GM18499 (cell line): ENCODE data around the gene SPP1.
"Not testable (repeated sequence)": the region's sequence is repeated elsewhere in the genome, so short reads cannot be mapped to it uniquely, and the experiment has no call there.

Experiments used
- ATAC-seq: cut with Tn5 transposase; IDR thresholded peaks from one replicate; pipeline ENCODE4 v1.9.1; 2021; ENCODE audit warnings: moderate number of reproducible peaks; ENCODE audit not compliant: insufficient read depth, unreplicated experiment

Gene SPP1

DNA sequence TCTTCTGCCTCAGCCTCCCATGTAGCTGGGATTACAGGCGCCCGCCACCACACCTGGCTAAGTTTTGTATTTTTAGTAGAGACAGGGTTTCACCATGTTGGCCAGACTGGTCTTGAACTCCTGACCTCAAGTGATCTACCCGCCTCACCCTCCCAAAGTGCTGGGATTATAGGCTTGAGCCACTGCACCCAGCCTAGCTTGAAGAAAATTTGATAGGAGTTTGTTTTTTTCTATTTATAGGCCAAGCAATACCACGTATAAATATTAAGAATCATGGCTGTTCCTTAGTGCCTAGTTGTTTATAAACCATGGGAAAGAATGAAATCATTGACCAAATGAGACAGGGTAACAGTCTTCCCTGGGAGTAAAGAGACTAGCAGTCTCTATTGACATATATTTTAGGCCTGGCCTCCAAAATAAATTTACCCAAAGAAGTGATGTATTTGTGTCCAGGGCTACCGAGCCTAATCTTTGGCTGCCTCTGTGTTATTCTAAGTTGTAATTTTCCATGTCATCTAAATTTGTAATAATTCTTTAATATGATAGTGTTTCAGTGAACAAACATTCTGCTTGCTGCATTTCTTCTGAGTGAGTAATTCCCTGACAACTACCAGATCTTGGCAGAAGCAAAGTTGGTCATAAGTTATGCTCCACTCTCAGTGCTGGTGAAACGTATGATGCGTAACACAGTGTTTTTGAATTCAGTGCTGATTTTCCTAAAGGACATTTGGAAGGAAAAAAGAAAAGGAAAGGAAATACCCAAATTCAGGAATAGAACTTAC lies 42.2 kb downstream of the SPP1 start:
- ATAC-seq = no peak

DNA sequence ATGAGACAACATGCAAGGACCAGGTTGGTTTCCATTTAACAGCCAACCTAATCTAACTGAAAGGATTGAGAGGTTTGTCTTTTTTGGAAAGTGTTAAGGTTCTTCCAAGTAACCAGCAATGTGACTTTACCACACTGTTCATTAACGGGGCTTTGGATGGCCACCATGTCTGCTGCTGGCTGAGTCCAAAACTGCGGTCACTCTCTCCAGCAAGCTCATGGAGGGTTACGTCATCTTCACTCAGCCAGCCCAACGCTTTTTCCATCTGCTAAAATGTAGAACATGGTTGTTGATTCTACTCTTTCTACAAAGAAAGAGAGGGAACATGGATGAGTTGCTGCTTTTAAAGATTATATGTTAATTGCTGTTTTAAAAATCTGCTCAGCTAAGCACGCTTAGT lies 43.0 kb downstream of the SPP1 start:
- no peak for ATAC-seq

DNA sequence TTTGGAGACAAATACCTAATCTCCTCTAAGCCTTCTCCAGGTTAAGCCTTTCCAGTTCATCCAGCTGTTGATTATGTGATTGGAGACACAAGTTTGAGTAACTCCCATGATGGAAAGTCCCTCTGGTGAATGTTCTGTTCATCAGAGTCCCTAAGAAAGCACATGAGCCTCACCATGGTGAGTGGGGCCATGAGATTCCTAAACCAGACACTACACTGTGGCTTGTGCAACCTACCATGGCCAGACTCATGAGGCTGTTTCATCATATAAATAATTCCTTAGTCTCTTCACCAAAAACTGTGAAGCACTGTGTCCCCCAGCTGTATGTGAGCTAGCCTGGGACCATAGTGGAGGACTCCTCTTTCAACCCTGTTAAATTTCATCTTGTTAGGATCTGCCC lies 46.3 kb downstream of the SPP1 start:
- ATAC-seq = no peak

DNA sequence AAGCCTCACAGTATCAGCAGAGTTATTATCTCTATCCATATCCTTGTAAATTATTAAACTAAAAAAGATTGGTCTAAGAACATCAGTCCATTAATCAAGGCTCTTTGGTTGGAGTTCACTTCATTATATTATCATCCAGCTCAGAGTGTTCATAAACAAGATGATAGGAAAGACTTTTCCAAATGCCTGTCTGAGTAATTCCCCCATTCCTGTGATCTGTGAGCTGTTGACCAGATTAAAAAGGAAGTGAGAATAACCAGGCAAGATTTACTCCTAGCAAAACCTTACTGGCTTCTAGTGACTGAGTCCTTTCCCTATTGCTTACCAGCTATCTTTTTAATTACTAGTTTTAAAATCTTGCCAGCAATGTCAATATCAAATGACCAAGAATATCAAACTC lies 46.8 kb downstream of the SPP1 start:
- ATAC-seq = no peak

DNA sequence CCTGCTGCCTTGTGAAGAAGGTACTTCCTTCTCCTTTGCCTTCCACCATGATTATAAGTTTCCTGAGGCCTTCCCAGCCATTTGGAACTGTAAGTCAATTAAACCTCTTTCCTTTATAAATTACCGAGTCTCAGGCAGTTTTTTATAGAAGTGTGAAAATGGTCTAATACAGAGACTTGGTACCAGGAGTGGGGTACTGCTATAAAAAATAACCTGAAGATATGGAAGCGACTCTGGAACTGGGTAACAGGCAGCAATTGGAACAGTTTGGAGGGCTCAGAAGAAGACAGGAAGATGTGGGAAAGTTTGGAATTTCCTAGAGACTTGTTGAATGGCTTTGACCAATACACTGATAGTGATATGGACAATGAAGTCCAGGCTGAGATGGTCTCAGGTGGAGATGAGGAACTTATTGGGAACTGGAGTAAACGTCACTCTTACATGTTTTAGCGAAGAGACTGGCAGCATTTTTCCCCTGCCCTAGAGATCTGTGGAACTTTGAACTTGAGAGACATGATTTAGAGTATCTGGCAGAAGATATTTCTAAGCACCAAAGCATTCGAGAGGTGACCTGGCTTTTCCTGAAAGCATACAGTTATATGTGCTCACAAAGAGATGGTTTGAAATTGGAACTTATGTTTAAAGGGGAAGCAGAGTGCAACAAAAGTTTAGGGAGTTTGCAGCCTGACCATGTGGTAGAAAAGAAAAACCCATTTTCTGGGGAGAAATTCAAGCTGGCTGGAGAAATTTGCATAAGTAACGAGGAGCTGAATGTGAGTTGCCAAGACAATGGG lies 50.6 kb downstream of the SPP1 start:
- not testable (repeated sequence) for ATAC-seq

DNA sequence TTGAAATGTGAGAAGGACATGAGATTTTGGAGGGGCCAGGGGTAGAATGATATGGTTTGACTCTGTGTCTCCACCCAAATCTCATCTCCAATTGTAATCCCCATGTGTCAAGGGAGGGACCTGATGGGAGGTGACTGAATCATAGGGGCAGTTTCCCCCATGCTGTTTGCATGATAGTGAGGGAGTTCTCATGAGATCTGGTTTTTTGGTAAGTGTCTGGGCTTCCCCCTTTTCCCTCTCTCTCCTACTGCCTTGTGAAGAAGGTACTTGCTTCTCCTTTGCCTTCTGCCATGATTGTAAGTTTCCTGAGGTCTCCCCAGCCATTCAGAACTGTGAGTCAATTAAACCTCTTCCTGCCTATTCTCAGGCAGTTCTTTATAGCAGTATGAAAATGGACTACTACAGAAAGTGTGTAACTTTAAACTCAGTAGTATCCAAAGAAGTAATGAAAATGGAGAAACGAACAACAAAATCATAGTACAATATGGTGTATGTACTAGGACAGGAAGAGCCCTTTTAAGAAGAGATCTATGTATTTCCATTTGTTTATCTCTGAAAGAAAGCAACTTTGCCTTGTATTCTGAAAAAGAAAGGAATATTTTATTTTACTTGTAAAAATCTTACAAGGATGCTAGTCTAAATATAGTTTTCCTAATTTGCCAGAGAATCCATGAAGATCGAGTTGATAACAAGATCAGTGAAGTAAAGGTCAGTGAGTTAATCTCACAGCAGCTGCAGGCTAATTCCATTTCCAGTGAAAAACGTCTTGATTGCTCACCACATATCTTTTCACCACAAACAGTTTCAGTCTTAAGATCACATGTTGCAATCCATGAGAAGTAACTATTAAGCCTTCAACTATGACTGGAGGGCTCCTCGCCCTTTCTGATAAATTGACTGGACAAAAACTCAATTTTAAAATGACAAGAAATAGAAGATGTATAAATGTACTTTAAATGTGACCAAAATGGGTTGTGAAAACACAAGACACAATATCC lies 52.4 kb downstream of the SPP1 start:
- ATAC-seq = no peak

DNA sequence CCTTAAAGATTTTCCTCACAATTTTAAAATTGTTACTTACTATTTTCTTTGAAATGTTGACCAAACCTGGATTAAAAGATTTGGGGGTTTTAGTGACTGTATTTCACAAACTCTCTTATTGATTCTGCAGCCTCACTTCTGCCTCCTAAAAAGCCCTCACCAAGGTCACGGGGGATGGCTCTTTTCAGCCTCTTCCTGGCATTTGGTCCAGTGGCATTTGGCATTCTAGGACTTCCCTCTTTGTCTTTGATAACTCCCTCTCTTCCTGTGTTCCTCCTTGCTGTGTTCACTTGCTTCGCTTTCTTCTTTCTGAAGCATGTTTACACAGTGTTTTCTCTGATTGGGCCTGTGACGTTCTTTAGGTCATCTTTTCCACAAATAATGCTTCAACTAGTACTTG lies 53.4 kb downstream of the SPP1 start:
- ATAC-seq = no peak

DNA sequence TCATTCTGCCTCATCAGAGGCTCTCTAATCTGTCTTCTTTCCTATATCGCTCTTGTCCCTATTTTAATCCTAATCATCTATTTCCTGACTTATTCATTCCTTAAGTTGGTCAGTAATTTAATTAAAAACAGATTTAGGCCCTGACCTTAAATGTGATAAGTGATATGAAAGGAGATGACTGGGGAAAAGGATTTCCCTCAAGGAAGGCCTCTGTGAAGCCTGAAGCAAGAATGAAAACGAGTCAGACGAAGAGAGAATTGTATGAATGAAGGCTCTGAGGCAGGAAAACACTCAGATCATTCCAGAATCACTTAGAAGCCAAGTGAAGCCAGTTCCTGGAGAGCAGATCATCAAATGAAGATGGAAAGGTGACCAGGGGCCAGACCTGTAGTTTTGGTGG lies 54.0 kb downstream of the SPP1 start:
- no peak for ATAC-seq

DNA sequence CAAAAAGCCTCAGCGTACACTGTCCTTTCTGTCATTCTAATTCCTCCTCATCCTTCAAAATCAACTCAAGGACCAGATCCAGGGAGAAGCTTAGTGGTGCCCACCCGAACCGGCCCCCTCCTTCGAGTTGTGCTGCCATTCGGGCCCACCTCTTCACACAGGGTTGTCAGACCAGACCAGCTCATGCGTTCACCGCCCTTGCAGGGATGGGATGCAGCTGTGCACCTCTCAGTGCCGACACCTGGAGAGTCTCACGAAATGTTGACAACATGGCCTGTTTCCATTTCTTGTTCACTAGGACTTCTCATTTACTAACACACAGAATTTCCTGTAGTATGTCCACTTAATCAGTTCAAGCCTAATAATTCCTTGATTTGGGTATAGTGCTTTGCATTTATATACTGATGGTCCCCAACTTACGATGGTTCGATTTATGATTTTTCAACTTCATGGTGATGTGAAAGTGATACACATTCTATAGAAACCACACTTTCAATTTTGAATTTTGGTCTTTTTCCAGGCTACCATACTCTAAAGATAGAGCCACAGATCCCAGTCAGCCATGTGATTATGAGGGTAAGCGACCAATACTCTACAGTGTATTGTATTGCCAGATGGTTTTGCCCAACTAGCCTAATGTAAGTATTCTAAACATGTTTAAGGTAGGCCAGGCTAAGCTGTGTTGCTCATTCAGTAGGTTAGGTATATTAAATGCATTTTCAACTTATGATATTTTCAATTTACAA lies 55.2 kb downstream of the SPP1 start:
- ATAC-seq = no peak
